NCI-H524 (cell line): ENCODE data around the gene HASPIN.

ENCODE experiments used
- DNase-seq, 2 experiments: peaks; one replicate each; lab custom pipeline; 2025; lab: John Stamatoyannopoulos, UW

Gene HASPIN

DNA sequence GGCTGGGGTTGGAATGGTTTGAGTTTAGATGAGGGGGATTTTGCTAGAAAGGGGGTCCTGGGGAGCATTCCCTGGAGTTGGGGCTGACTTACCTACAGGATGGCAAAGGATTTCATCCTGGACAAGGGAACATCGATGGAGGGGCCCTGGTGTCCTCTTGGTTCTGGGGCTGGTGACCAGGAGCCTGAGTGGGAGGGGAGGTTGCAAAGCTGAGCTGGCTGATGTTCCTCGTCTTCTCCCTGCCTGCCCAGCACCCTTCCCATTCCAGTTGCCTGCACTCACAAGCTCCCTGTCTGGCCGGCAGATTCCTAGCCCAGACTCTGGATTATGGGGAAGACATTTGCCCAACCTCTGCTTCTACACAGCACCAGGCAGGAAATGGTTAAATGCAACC, 40.1 kb downstream of the HASPIN start:
- DNase-seq = no peak

DNA sequence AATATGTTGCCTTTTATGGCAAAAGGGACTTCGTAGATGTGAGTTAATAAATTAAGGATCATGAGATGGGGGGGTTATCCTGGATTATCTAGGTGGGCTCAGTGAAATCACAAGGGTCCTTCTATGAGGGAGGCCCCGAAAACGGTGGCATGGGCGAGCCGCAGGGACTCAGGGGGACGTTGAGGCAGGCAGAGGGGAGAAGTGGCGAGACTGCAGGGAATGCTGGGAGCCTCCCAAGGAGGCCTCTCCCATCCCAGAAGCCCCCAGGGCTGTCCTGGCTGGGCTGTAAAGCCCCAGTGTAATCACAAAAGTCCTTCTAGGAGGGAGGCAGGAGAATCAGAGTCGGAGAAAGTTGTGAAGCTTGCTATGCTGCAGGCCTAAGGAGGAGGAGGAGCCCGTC, 42.3 kb downstream of the HASPIN start:
- DNase-seq = no peak

DNA sequence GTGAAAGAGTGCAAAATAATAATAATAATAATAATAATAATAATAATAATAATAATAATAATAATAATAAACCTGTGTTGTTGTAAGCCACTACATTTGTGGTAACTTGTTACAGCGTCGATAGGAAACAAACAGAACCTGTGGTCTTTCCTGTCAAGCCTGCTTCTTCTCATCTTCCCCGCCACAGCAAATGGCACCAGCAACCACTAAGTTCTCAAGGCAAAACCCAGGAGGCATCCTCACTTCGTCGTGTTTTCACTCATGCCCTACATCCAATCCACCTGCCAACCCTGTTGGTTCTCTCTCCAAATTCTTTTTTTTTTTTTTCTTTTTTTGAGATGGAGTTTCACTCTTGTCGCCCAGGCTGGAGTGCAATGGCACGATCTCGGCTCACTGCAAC, 43.1 kb downstream of the HASPIN start:
- no peak for DNase-seq

DNA sequence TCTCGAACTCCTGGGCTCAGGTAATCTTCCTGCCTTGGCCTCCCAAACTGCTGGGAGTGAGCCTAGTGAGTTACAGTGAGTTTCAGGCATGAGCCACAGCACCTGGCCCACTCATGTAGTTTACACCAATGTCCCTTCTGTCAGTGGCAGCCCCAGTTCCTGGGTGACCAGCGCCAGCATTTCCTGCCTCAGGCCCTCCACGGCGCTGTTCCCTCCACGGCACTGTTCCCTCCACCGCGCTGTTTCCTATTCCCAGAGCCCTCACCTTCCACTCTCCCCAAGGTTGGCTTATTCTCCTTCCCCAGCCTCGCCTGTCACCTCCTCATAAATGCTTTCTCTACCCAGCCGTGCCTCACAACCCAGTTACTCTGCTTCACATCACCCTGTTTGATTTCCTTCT, 44.6 kb downstream of the HASPIN start:
- DNase-seq = no peak

DNA sequence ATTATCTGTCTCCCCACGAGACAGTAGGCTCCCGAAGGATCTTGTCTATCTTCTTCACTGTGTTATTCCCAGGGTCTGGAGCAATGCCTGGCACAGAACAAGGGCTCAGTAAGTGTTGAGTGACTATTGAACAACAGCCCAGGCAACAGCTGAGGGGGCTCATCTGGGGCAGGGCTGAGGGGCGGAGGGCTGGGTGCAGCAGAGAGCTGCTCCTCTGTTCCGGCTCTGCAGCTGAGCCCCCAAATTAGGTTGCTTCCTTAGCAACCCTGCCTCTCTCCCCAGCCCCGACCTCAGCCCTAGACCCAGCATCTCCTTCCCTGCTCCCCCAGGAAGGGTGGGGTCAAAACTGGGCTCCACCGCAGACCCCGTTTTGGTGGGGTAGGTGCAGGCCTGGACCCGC, 45.1 kb downstream of the HASPIN start:
- no peak for DNase-seq

DNA sequence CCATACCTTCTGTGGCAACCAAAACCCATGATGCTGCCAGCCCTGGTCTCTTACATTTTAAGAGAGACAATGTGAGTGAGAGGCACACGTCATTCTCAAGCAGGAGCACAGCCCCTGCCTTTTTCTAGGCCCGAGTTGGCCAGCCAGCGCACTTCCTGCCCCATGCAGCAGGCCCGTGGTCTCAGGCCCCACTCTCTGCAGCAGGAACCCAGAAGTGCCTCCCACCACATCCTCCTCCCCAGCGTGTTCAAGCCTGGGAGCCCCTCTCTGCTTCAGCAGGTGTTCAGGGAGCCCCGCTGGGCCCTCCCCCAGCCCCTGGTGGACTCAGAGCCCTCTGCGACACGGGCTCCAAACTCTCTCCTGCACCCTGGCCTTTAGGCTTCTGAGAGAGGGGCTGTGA, 46.8 kb downstream of the HASPIN start:
- no peak for DNase-seq

DNA sequence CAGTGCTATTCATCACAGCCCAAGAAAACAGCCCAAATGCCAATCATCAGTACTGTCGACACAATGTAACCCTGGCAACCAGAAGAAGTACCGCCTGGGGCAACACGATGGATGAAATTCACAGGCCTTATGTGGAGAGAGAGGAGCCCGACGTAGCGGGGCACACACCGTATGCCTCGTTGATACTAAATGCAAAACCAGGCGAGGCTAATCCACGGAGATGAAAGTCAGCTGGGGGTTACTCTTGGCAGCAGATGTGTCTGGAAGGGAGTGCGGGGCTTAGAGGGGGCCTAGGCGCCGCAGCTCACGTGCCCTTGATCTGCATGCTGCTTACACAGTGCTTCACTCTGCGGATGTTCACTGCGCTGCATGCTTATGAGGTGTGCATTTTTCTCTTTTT, 47.4 kb downstream of the HASPIN start:
- peak; percentile 4 to 43 for DNase-seq

DNA sequence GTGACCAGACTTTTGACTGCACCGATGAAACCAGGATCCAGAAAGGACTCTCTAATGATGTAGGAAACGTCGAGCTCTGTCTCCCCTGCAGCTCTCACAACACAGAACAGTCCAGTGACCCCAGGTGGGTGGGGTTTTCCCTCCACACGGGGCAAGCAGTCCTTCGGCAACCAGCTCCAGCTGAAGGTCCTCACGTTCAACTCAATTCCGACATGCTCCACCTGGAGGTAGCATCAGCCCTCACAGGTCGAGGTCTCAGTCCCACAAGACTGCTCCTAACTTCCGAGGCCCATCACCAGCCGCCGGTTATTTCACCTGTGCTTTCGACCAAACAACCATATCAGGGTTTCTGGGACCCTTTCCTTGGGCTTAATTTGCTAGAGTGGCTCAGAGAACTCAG, 49.1 kb downstream of the HASPIN start:
- no peak for DNase-seq

DNA sequence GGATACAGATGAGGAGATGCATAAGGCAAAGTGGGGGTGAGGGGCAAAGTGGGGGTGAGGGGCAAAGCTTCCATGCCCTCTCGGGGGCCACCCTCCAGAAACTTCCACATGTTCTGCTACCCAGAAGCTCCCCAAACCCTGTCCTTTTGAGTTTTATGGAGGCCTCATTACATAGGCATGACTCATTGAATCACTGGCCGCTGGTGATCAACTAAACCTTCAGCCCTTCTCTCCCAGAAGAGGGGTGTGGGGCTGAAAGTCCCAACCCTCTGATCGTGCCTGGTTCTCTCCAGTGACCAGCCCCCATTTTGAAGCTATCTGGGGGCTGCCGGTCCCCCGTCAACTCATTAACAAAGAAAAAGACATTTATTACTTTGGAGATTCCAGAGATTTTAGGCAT, 49.8 kb downstream of the HASPIN start:
- DNase-seq = no peak

DNA sequence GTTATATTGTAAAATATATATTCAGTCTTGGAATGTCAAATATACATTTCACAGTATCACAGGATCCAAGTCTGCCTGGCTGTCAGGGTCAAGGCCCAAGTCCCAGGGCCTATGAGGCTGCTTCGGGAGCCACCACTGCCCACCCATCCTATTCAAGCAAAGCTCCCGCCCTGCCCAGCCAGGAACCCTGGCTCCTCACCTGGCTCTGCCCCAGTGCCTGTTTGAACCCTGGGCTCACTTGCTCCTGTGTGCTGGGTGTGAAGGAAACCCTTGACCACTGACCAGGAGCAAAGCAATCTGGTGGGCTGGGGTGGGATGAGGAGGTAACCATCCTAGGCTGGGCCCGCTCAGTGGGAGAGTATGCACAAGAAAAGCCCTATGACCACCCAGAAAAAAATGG, 50.3 kb downstream of the HASPIN start:
- no peak for DNase-seq
